ENCODE results near the gene RGS3.

RGS3 gene

GRCh38 chr9:113645227-113645977, 181.9 kb downstream of the RGS3 start:
- Histone ChIP-seq H3K4me1 (ENCODE audit: control insufficient read depth, insufficient read depth, low read length) (peaks cover 2% of the 10 kb centered on the region), H3K4me3 (ENCODE audit: low read length) (no peak overlapping the region), H3K27ac (ENCODE audit: low read length) (no peak overlapping the region), H3K36me3 (ENCODE audit: control insufficient read depth, insufficient read depth, low read length) (no peaks in the 10 kb centered on the region), H3K27me3 (ENCODE audit: control insufficient read depth, insufficient read depth, low read length) (peaks cover 56% of the 10 kb centered on the region), H3K9me3 (ENCODE audit: control insufficient read depth, insufficient read depth, low read length) (no peaks in the 10 kb centered on the region)
- no peak for DNase-seq (ENCODE audit: low read depth, low spot score)
- no CpG with 5 or more reads among the region's 15 CpGs for WGBS (ENCODE audit: insufficient coverage, insufficient read length)

GRCh38 chr9:113645978-113646253, 182.4 kb downstream of the RGS3 start:
- no peak for DNase-seq (ENCODE audit: low read depth, low spot score)
- Histone ChIP-seq H3K4me1 (ENCODE audit: control insufficient read depth, insufficient read depth, low read length) (peaks cover 2% of the 10 kb centered on the region), H3K9me3 (ENCODE audit: control insufficient read depth, insufficient read depth, low read length) (no peaks in the 10 kb centered on the region), H3K27me3 (ENCODE audit: control insufficient read depth, insufficient read depth, low read length) (peaks cover 55% of the 10 kb centered on the region), H3K36me3 (ENCODE audit: control insufficient read depth, insufficient read depth, low read length) (no peaks in the 10 kb centered on the region), H3K27ac (ENCODE audit: low read length) (no peak overlapping the region), H3K4me3 (ENCODE audit: low read length) (no peak overlapping the region)
- WGBS (ENCODE audit: insufficient coverage, insufficient read length): no CpG with 5 or more reads among the region's 3 CpGs

GRCh38 chr9:113646491-113646890, 183.0 kb downstream of the RGS3 start:
- DNase-seq (ENCODE audit: low read depth, low spot score): no peak
- no peak overlapping the region for H3K27ac ChIP-seq (ENCODE audit: low read length)
- H3K36me3 ChIP-seq (ENCODE audit: control insufficient read depth, insufficient read depth, low read length): no peaks in the 10 kb centered on the region
- peaks cover 53% of the 10 kb centered on the region for H3K27me3 ChIP-seq (ENCODE audit: control insufficient read depth, insufficient read depth, low read length)
- H3K4me3 ChIP-seq (ENCODE audit: low read length): no peak overlapping the region
- H3K4me1 ChIP-seq (ENCODE audit: control insufficient read depth, insufficient read depth, low read length): peaks cover 2% of the 10 kb centered on the region
- no peaks in the 10 kb centered on the region for H3K9me3 ChIP-seq (ENCODE audit: control insufficient read depth, insufficient read depth, low read length)
- no CpG with 5 or more reads among the region's 7 CpGs for WGBS (ENCODE audit: insufficient coverage, insufficient read length)

All from iPS DF 6.9 (cell line).